Effector CD4-positive, alpha-beta T cell (primary cell): ENCODE results near the gene SPTAN1.
"Not testable (repeated sequence)": the region's sequence is repeated elsewhere in the genome, so short reads cannot be mapped to it uniquely, and the experiment has no call there.

ENCODE experiments used
- DNase-seq: peaks from one replicate; pipeline ENCODE4 v3.0.0-alpha.2; 2020

SPTAN1 gene

GRCh38 chr9:128553728-128554127 is 1.3 kb downstream of the SPTAN1 start:
- no peak for DNase-seq

GRCh38 chr9:128554155-128554862 is 1.9 kb downstream of the SPTAN1 start:
- no peak for DNase-seq

GRCh38 chr9:128555180-128555721 is 2.9 kb downstream of the SPTAN1 start:
- DNase-seq = no peak

GRCh38 chr9:128556276-128556675 is 3.9 kb downstream of the SPTAN1 start:
- no peak for DNase-seq

GRCh38 chr9:128556926-128557634 is 4.7 kb downstream of the SPTAN1 start:
- DNase-seq = no peak

- peak; percentile 10 for DNase-seq
Observed at GRCh38 chr9:128558431-128559310, 6.3 kb downstream of the SPTAN1 start.

GRCh38 chr9:128565578-128565977 is 13.2 kb downstream of the SPTAN1 start:
- no peak for DNase-seq

- no peak for DNase-seq
Observed at GRCh38 chr9:128568470-128569078, 16.2 kb downstream of the SPTAN1 start.

GRCh38 chr9:128575469-128575868 is 23.1 kb downstream of the SPTAN1 start:
- DNase-seq = no peak

- no peak for DNase-seq
Observed at GRCh38 chr9:128575916-128576315, 23.5 kb downstream of the SPTAN1 start.

- no peak for DNase-seq
Observed at GRCh38 chr9:128577206-128577605, 24.8 kb downstream of the SPTAN1 start.

GRCh38 chr9:128579194-128579593 is 26.8 kb downstream of the SPTAN1 start:
- no peak for DNase-seq

GRCh38 chr9:128580731-128581130 is 28.3 kb downstream of the SPTAN1 start:
- no peak for DNase-seq

- DNase-seq = not testable (repeated sequence)
Observed at GRCh38 chr9:128585155-128585554, 32.8 kb downstream of the SPTAN1 start.

GRCh38 chr9:128586934-128587333 is 34.5 kb downstream of the SPTAN1 start:
- DNase-seq = not testable (repeated sequence)

- no peak for DNase-seq
Observed at GRCh38 chr9:128587453-128587852, 35.1 kb downstream of the SPTAN1 start.

GRCh38 chr9:128588581-128589233 is 36.3 kb downstream of the SPTAN1 start:
- no peak for DNase-seq

- no peak for DNase-seq
Observed at GRCh38 chr9:128593039-128593438, 40.7 kb downstream of the SPTAN1 start.

GRCh38 chr9:128593856-128594255 is 41.5 kb downstream of the SPTAN1 start:
- DNase-seq = no peak

GRCh38 chr9:128595471-128595870 is 43.1 kb downstream of the SPTAN1 start:
- DNase-seq = no peak

- no peak for DNase-seq
Observed at GRCh38 chr9:128600099-128600498, 47.7 kb downstream of the SPTAN1 start.

GRCh38 chr9:128603697-128604096 is 51.3 kb downstream of the SPTAN1 start:
- DNase-seq = no peak
